ENCODE data around the gene LARP4B.

Gene LARP4B

GRCh38 chr10:923844-924523, 7.5 kb downstream of the LARP4B start:
- no peak for DNase-seq

DNA sequence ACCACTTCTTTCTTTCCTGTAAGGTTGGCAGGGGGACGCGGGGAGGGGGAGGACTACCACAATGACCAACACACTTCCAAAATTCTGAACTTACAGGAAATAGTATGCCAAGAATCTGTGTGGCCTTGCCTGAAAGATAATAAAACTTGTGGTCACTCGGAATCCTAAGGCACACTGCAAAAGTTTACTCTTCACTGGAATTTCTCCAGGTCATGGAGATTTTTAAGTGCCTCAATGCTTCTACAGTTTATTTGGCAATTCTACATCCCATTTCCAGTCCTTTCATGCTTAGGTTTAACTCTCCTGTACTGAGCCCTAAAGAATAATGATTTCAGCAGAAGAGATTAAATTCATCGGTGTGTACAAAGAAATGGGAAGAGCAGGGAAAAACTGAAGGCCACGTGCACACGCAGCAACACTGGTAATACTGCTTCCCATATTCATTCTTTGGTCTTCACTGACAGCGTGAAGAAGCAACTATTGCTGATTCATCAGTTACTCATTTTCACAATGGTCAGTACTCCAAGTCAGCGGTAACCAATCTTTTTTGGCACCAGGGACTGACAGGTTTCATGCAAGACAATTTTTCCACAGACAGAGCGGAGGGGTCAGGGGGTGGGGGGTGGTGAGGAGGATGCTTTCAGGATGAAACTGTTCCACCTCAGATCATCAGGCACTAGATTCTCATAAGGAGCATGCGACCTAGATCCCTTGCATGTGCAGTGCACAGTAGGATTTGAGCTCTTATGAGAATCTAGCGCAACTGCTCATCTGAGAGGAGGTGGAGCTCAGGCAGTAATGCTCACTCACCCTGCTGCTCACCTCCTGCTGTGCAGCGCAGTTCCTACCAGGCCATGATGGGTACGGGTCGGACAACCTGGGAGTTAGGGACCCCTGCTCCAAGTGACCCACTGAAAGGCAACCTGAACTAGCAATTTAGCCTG, 9.8 kb downstream of the LARP4B start:
- DNase-seq, result no peak

DNA sequence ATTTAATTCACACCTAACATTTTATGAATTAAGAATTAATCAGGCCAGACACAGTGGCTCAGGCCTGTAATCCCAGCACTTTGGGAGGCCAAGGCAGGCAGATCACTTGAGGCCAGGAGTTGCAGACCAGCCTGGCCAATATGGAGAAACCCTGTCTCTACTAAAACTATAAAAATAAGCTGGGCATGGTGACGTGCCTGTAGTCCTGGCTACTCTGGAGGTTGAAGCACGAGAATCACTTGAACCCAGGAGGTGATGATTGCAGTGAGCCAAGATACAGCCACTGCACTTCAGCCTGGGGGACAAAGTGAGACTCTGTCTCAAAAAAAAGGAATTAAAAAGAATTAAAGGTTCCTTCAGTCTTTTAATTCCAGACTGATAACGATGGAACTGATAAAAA, 11.1 kb downstream of the LARP4B start:
- DNase-seq, result no peak

- DNase-seq, result no peak
Measured at GRCh38 chr10:919481-919880, 12.0 kb downstream of the LARP4B start.

DNA sequence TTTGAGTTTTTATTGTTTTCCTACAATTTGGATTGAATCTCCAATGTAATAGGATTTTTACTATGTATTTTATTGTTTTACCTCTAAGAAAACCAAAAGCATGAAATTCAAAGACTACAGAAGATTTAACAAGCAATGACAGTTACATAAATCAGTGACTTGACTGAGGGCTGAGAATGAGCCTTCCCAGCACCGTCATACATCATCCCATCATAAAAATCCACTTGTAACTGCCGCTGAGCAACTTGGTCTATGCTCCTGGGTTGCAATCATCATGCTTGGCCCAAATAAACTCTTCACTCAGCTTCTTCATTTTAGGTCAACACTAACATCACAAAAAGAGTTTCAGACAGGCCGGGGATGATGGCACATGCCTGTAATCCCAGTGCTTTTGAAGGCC, 13.5 kb downstream of the LARP4B start:
- DNase-seq, result no peak

- DNase-seq, result no peak
Measured at GRCh38 chr10:917416-917720, 14.1 kb downstream of the LARP4B start.

- no peak for DNase-seq
Measured at GRCh38 chr10:916716-917415, 14.6 kb downstream of the LARP4B start.

DNA sequence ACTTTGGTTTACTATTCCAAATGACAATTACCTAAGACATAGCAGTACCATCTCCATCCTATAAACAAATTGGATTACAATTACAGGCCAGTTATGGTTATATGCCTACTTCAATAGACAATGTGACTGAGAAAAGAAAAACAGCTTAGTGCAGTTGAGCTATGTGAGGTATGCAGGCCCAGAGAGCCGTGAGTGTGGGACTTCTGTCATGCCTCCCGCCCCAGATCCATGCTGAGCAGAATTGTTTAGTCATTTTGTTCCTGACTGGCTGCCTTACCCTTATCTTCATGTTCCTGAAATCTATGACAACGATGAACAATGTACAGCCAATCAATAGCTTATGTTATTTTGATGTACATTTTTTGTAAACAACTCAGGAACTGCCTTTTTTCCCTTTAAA, 21.7 kb downstream of the LARP4B start:
- DNase-seq, result no peak

DNA sequence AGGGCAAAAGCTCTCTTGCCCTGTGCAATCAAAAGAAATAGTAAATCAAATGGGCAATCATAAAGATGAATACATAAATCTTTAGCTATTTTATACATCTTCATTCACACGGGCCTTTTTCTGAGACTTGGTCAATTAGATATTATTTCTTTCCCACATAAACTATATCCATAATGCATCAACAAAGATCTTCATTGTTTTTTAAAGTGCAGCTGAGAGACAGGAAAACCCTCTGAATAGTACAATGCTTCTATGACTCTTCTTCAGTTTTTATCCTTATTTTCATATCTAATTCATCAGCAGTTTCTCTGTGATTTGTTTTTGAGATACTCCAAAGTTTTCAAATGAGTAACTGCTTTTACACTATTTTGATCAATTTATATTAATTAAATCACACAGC, 25.5 kb downstream of the LARP4B start:
- DNase-seq, result no peak

GRCh38 chr10:905503-905902, 26.0 kb downstream of the LARP4B start:
- no peak for DNase-seq

GRCh38 chr10:904403-904802, 27.1 kb downstream of the LARP4B start:
- no peak for DNase-seq

DNA sequence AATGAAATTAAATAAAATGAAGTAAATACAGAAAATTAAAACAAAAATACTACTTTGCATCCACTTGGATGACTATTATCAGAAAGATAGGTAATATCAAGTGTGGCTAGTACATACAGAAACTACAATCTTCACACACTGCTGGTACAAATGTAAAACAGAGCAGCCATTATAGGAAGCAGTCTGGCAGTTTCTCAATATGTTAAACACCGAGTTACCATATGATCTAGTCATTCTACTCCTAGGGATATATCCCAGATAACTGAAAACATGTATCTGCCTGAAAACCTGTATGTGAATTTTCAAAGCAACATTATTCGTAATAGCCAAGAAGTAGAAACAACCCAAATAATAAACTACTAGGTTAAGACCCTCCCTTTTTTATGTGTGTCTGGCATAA, 33.4 kb downstream of the LARP4B start:
- DNase-seq, result no peak

DNA sequence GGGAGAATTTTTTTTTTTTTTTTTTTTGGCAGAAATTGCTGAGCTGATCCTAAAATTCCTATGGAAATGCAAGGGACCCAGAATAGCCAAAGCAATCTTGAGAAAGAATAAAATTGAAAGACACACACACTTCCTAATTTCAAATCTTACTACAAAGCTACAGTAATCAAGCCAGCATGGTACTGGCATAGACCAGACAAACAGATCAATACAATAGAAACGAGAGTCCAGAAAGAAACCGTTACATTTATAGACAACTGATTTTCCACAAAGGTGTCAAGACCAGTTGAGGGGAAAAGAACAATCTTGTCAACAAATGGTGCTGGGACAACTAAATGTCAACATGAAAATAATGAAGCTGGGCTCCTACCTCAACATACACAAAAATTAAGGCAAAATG, 34.5 kb downstream of the LARP4B start:
- DNase-seq, result no peak

DNA sequence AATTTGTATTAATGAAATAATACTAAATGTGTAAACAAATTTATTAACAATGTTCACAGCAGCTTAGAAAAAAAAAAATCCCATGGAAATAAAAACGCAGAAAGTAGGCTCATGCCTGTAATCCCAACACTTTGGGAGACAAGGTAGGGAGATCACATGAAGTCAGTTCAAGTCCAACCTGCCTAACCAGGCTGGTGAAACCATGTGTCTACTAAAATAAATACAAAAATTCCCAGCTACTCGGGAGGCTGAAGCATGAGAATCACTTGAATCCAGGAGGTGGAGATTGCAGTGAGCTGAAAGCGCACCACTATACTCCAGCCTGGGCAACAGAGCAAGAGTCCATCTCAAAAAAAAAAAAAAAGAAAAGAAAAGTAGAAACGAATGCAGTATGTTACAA, 36.2 kb downstream of the LARP4B start:
- DNase-seq, result no peak

DNA sequence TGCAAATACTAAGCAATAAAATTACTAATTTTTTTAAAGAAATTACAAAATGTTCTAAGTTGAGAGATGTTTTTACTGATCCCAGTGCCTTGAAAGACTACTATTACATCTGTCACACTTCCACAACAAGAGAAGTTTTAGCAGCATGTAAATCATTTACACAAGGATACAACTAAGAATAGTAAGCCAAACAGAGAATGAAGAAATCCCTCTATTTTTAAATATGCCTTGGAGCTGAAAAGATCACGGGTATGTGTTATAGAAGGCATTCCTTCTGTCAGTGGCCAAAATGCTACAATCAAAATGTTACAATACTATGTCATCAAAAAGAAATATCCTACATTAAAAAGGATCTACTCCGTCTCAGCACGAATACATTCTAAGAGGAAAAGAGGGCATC, 52.6 kb downstream of the LARP4B start:
- no peak for DNase-seq

DNA sequence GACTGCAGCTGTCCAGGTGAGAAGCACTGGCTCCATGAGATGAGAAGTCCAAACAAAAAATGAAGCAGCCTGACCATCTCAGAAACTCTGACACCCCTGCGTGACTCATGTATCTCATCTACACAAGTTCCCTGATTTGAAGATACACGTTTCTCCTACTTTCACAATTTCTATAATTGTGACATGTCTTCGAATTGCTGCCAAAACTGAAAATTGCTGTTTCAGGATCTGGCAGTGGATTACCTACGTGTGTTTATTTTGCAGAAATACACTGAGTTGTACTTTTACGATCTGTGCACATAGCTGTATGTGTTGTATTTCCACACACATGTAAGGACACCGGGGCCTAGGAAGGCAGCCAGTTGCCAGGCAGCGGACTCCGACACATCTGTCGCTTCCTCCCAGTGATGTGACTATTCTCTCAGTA, 53.2 kb downstream of the LARP4B start:
- no peak for DNase-seq

- no peak for DNase-seq
Measured at GRCh38 chr10:876438-876837, 55.1 kb downstream of the LARP4B start.

DNA sequence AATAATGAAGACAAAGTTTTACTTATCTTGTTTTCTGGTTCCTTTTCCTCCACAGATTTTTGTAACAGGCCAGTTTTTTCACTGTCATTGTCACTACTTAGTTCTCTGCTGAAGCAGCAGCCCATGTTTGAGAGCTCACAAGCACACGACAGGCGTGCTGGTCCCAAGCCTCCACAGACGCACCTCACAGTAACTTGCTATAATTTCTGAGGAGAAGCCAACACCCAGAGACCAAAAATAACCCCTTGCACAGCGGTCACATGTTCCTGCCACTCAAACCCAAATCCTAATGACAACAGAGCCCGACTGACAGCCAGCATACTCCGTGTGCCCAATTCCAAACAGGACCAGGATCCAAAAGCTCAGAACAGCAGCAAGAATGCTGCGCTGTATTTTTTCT, 58.5 kb downstream of the LARP4B start:
- DNase-seq, result no peak

DNA sequence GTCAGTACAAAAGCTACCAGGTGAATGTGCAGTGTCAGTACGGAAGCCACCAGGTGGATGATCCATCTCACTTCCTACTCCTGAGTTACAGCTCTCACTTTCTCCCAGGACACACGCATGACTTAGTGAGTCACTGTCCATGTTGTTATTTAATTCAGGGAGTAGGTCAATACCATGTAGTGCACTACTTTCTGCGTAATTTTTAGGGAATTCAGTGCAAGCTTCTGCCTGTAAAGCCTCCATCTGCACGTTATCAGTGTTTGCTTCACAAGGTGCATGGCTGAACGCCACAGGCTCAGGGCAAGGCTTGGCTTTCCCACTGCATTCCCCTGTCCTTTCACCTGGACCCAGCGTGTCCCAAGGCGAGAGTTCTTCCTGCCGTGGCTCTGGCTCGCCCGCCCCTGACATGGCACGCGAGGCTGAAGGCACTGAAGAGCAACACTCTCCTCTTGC, 59.5 kb downstream of the LARP4B start:
- no peak for DNase-seq

GRCh38 chr10:870564-871166, 60.8 kb downstream of the LARP4B start:
- no peak for DNase-seq

- DNase-seq, result no peak
Measured at GRCh38 chr10:869171-869570, 62.3 kb downstream of the LARP4B start.

DNA sequence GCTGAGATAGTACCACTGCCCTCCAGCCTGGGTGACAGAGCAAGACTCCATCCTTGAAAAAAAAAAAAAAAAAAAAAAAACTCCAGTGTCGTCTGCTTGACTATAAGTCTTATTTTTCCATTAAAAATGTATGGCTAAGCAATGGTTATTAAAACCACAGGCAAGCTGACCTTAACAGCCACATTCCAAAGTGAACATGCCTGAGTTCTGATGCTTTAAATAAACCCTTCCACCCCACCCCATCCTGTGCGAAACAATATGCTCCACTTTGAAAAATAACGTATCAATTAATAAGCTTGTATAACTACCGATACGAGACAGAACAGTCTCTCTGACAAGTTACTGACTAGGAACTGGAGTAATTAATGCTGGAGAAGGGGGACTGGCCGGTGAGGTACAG, 63.7 kb downstream of the LARP4B start:
- DNase-seq, result no peak

DNA sequence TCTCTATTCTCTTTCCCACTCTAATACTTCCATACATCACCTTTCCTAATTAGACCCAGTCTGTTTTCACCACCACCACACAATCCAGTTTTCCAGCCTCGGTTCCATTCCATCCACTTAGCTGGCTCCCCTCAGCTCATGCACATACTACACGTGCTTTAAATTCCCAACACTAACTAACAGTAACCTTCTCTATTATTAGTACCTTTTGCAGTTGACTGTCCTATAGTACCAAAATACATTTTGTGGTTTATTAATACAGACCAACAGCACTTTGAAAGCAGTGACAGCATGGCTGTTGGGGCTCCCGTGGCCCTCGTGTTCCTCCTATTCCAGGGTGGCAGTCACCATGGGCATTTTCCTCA, 64.9 kb downstream of the LARP4B start:
- DNase-seq, result no peak

Data from NCI-H446 treated with DMSO at 0.1 percent for 48 hours (cell line).